HFF-Myc (cell line): Measurements from ENCODE around the gene LRFN4.

Experiments used
- DNase-seq: peaks from one replicate; pipeline ENCODE4 v3.0.0-alpha.2; 2011; ENCODE audit warnings: low read depth; ENCODE audit errors: extremely low read depth
- H3K4me3 ChIP-seq: replicated peaks from 2 replicates; pipeline ENCODE4 v1.5.1; 2011; ENCODE audit warnings: low read depth, mild to moderate bottlenecking, control low read depth, low read length
- TF ChIP-seq, protein P1 (sequence below): IDR thresholded peaks from 2 replicates; pipeline ENCODE4 v1.5.1; 2012; ENCODE audit warnings: mild to moderate bottlenecking, low read depth, low read length, control low read depth; ENCODE audit errors: missing control alignments

Gene LRFN4

DNA sequence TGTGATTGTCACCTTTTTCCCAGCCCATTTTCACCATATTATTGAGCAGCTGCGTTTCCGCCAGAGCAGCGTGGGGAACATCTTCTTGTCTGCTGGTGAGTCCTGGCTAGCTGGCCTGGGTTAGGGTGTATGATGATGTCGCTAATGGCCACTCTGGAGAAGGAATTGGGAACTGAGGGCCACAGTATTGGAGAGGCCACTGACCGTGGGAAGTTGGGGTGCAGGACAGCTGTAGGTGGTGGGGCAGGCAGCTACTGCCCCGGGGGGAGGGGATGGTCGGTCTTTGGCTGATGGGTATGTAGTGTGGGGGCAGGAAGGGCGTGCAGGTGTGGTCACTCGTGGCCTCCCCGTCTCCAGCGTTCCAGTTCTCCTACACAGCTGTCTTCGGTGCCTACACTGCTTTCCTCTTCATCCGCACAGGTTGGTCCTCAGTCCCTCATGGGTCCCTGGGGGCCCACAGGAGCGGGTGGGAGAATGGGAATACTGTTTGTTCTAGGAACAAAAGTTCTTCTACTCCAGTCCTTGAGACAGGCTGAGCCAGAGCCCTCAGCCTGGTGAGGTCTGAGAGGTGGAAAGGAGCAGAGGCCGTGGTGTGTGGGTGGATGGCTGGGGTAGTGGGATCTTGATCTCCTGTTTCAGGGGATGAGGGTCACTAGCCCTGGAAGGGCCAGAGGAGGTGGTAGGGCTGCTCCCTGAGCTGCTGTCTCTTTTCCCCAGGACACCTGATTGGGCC, 11.6 kb upstream of the LRFN4 start:
- DNase-seq = no peak
- TF ChIP-seq, protein P1, sequence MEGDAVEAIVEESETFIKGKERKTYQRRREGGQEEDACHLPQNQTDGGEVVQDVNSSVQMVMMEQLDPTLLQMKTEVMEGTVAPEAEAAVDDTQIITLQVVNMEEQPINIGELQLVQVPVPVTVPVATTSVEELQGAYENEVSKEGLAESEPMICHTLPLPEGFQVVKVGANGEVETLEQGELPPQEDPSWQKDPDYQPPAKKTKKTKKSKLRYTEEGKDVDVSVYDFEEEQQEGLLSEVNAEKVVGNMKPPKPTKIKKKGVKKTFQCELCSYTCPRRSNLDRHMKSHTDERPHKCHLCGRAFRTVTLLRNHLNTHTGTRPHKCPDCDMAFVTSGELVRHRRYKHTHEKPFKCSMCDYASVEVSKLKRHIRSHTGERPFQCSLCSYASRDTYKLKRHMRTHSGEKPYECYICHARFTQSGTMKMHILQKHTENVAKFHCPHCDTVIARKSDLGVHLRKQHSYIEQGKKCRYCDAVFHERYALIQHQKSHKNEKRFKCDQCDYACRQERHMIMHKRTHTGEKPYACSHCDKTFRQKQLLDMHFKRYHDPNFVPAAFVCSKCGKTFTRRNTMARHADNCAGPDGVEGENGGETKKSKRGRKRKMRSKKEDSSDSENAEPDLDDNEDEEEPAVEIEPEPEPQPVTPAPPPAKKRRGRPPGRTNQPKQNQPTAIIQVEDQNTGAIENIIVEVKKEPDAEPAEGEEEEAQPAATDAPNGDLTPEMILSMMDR = no peak
- no peak overlapping the region for H3K4me3 ChIP-seq

DNA sequence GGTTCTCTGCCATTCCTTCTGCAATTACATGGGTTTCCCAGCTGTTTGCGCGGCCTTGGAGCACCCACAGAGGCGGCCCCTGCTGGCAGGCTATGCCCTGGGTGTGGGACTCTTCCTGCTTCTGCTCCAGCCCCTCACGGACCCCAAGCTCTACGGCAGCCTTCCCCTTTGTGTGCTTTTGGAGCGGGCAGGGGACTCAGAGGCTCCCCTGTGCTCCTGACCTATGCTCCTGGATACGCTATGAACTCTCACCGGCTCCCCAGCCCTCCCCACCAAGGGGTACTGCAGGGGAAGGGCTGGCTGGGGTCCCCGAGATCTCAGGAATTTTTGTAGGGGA, 11.0 kb upstream of the LRFN4 start:
- H3K4me3 ChIP-seq = no peak overlapping the region
- DNase-seq = no peak
- TF ChIP-seq, protein P1 = no peak

DNA sequence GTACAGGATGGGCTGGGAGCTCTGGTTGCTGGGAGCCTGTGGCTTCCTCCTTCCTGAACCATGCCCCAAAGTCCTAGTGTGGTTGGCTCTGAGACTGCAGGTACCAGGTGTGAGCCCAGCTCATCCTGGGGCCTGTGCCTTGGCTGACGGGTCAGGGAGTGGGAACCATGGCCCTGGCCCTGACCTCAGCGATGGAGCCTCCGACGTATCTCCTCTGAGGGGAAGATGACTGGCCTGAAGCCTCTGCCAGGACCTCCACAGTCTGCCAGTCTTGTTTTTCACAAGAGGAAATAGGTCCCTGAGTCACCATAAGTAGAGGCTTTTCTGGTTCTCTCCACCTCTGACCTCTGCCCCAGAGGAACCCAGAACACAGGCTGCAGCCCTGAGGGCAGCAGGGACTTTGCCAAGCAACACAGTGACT, 10.2 kb upstream of the LRFN4 start:
- H3K4me3 ChIP-seq = no peak overlapping the region
- TF ChIP-seq, protein P1 = no peak
- DNase-seq = no peak

DNA sequence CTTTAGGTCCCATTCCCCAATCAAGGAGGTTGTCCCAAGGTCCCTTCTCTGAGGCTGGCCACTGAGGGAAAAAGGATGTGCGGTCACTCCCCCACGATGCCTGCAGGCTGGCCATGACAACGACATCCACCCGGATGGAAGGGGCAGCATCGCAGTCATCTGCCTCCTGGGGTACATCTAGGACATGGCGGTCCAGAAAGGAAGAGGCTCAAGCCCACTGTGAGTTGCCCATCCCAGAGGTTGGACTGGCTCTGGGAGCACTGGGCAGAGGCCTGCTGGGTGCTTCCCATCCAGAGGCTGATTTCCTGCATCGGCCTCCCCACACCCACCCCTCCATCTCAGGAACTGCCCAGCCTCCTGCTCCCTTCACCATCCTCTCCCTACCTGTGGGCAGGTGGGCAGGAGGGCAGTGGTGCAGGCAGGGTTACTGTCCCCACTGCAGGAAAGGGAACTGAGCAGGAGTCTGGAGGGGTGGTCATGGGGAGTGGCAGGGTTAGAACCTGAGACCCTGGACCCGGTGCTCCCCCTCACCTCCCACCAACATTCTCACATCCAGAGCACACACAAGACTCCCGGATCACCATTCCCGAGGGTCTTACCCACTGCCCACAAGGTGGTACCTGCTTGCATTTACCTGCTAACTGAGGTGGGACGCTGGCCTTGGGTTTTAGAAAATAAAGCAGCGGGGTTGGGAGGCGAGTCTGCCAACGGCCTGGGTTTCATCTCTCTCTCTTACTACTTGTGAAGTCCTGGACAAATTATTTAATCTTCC, 9.2 kb upstream of the LRFN4 start:
- no peak overlapping the region for H3K4me3 ChIP-seq
- no peak for DNase-seq
- TF ChIP-seq, protein P1 = no peak

DNA sequence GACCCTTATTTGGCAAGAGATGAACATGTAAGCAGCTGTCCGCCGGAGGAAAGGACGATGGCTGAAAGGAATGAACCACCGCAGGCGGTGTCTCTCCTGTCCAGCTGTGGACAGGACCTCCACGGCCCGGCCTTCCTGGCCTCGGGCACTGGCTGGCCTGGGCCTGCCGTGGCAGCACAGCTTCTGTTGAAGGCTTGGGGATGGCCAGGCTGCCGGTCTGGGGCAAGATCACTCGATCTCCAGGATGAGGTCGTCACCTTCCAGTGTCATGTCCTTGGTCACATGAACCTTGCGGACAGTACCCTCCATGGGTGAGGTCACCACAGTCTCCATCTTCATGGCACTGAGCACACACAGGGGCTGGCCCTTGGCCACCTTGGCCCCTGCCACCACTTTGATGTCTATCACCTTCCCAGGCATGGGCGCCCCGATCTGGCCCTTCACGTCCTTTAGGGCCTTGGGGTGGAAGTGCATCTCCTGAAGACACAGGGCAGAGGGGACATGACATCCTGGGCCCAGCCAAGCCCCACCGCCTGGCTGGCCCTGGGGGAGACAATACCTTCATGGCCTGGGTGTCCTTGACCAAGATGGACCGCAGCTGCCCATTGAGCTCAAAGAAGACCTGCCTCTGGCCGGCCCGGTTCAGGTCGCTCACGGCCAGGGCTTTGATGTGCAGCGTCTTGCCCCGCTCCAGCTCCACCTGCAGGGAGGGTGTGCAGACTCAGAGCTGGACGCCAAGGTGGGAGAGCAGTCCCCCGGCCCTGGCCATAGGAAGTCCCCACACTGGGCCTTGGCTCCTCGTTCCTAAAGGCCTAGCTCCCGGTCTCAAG, 8.0 kb upstream of the LRFN4 start:
- no peak for DNase-seq

More for the DNA sequence above, 8.0 kb upstream of the LRFN4 start:
- H3K4me3 ChIP-seq = no peak overlapping the region
- TF ChIP-seq, protein P1 = no peak
